Astrocyte of the cerebellum (primary cell): ENCODE measurements around the gene AJAP1.

Experiments used
- DNase-seq: peaks from one replicate; pipeline ENCODE4 v3.0.0-alpha.2; 2011; ENCODE audit warnings: low read depth
- H3K4me3 ChIP-seq: 2 replicates; pipeline ENCODE4 v1.5.1; 2011; ENCODE audit warnings: mild to moderate bottlenecking, low read depth, low read length, moderate library complexity
- CTCF ChIP-seq: IDR thresholded peaks from 2 replicates; pipeline ENCODE4 v1.5.1; 2012; ENCODE audit warnings: low read length, low read depth, moderate library complexity, mild to moderate bottlenecking; ENCODE audit errors: missing control alignments
- in situ Hi-C: cut with HindIII; loops from 2 replicates; pipeline ENCODE4 v1.10.0; 2017; ENCODE audit warnings: low sequenced_read_pairs

Gene AJAP1

GRCh38 chr1:4630561-4630960, 23.8 kb upstream of the AJAP1 start:
- DNase-seq = no peak
- no peak overlapping the region for H3K4me3 ChIP-seq
- in situ Hi-C loops = no loop called here
- TF ChIP-seq CTCF = no peak

- no peak for DNase-seq
- H3K4me3 ChIP-seq = no peak overlapping the region
- in situ Hi-C loops = no loop called here
- no peak for TF ChIP-seq CTCF
Measured at GRCh38 chr1:4631321-4631720, 23.1 kb upstream of the AJAP1 start.

- no peak for DNase-seq
- no peak for TF ChIP-seq CTCF
- in situ Hi-C loops = no loop called here
- no peak overlapping the region for H3K4me3 ChIP-seq
Measured at GRCh38 chr1:4633346-4633745, 21.1 kb upstream of the AJAP1 start.

GRCh38 chr1:4634156-4634792, 20.1 kb upstream of the AJAP1 start:
- in situ Hi-C loops = no loop called here
- no peak for DNase-seq
- H3K4me3 ChIP-seq = no peak overlapping the region
- TF ChIP-seq CTCF = no peak

GRCh38 chr1:4634793-4635406, 19.5 kb upstream of the AJAP1 start:
- in situ Hi-C loops = no loop called here
- H3K4me3 ChIP-seq = no peak overlapping the region

GRCh38 chr1:4636186-4636585, 18.2 kb upstream of the AJAP1 start:
- no peak overlapping the region for H3K4me3 ChIP-seq
- no peak for DNase-seq
- in situ Hi-C loops = no loop called here
- no peak for TF ChIP-seq CTCF

More at GRCh38 chr1:4634793-4635406, 19.5 kb upstream of the AJAP1 start:
- TF ChIP-seq CTCF = no peak
- no peak for DNase-seq
